NCI-H2081 (cell line): ENCODE measurements around the gene BRD7.
A peak's percentile ranks its signal among the peaks of the same experiment; 100 is the strongest.

Experiments used
- DNase-seq, 2 experiments: peaks; one replicate each; lab custom pipeline; 2025; lab: John Stamatoyannopoulos, UW

Gene BRD7

GRCh38 chr16:50303605-50304466 lies 65.0 kb downstream of the BRD7 start:
- DNase-seq, result no peak

- no peak for DNase-seq
Measured at GRCh38 chr16:50303041-50303604, 65.7 kb downstream of the BRD7 start.

GRCh38 chr16:50302472-50303005 lies 66.2 kb downstream of the BRD7 start:
- no peak for DNase-seq

GRCh38 chr16:50301626-50302471 lies 66.9 kb downstream of the BRD7 start:
- DNase-seq, result no peak

GRCh38 chr16:50300942-50301625 lies 67.7 kb downstream of the BRD7 start:
- no peak for DNase-seq

GRCh38 chr16:50299508-50300105 lies 69.2 kb downstream of the BRD7 start:
- no peak for DNase-seq

- no peak for DNase-seq
Measured at GRCh38 chr16:50298591-50299507, 69.9 kb downstream of the BRD7 start.

GRCh38 chr16:50298075-50298460 lies 70.7 kb downstream of the BRD7 start:
- DNase-seq, result no peak

- DNase-seq, result peak in 1 of 2 experiments; percentile 26
Measured at GRCh38 chr16:50297301-50298074, 71.3 kb downstream of the BRD7 start.

GRCh38 chr16:50296807-50297206 lies 72.0 kb downstream of the BRD7 start:
- DNase-seq, result no peak

- DNase-seq, result no peak
Measured at GRCh38 chr16:50295541-50296132, 73.2 kb downstream of the BRD7 start.

GRCh38 chr16:50294955-50295354 lies 73.8 kb downstream of the BRD7 start:
- no peak for DNase-seq

- DNase-seq, result no peak
Measured at GRCh38 chr16:50293994-50294855, 74.6 kb downstream of the BRD7 start.

GRCh38 chr16:50293041-50293783 lies 75.6 kb downstream of the BRD7 start:
- DNase-seq, result no peak

GRCh38 chr16:50292566-50292948 lies 76.2 kb downstream of the BRD7 start:
- no peak for DNase-seq

- DNase-seq, result no peak
Measured at GRCh38 chr16:50291719-50292565, 76.8 kb downstream of the BRD7 start.

GRCh38 chr16:50290856-50291255 lies 77.9 kb downstream of the BRD7 start:
- no peak for DNase-seq
